Hepatocyte (in vitro differentiated cells): Measurements from ENCODE around the gene KCNJ2. TPM values are rescaled to one million over a fixed set of nuclear protein-coding genes. Genes with fewer than 3 reads are reported as not detected.

Source experiments
- DNase-seq: peaks from one replicate; pipeline ENCODE4 v3.0.0-alpha.2; 2016; ENCODE audit warnings: low spot score
- H2AFZ ChIP-seq: fragments of 200-600 bp; sonication (generic); 2 replicates; pipeline ENCODE4 v1.6.0; 2016; ENCODE audit warnings: antibody characterized with exemption, mild to moderate bottlenecking
- H3K27ac ChIP-seq: fragments of 200-600 bp; sonication (generic); 2 replicates; pipeline ENCODE4 v1.5.1; 2016; ENCODE audit warnings: mild to moderate bottlenecking
- H3K27me3 ChIP-seq: fragments of 200-600 bp; sonication (generic); 2 replicates; pipeline ENCODE4 v1.6.1; 2016
- H3K36me3 ChIP-seq: fragments of 200-600 bp; sonication (generic); replicated peaks from 2 replicates; pipeline ENCODE4 v1.5.1; 2016; ENCODE audit warnings: low read depth; ENCODE audit not compliant: insufficient read depth
- H3K4me1 ChIP-seq: fragments of 200-600 bp; sonication (generic); 2 replicates; pipeline ENCODE4 v1.5.1; 2016; ENCODE audit warnings: mild to moderate bottlenecking, moderate library complexity; ENCODE audit not compliant: insufficient read depth
- H3K4me2 ChIP-seq: fragments of 200-600 bp; sonication (generic); 2 replicates; pipeline ENCODE4 v1.6.0; 2016
- H3K4me3 ChIP-seq: fragments of 200-600 bp; sonication (generic); 2 replicates; pipeline ENCODE4 v1.5.1; 2016; ENCODE audit warnings: mild to moderate bottlenecking
- H3K79me2 ChIP-seq: fragments of 200-600 bp; sonication (generic); 2 replicates; pipeline ENCODE4 v1.6.0; 2017; ENCODE audit warnings: mild to moderate bottlenecking
- H3K9me2 ChIP-seq: fragments of 200-600 bp; sonication (generic); replicated peaks from 2 replicates; pipeline ENCODE4 v1.6.0; 2017; ENCODE audit warnings: mild to moderate bottlenecking; ENCODE audit not compliant: insufficient read depth
- H3K9me3 ChIP-seq: fragments of 200-600 bp; sonication (generic); 2 replicates; pipeline ENCODE4 v1.5.1; 2016; ENCODE audit warnings: low read depth, mild to moderate bottlenecking
- H4K20me1 ChIP-seq: fragments of 200-600 bp; sonication (generic); 2 replicates; pipeline ENCODE4 v1.6.0; 2016; ENCODE audit warnings: mild to moderate bottlenecking; ENCODE audit not compliant: insufficient read depth, poor library complexity, severe bottlenecking
- CTCF ChIP-seq: fragments of 200-600 bp; sonication (generic); IDR thresholded peaks from 2 replicates; pipeline ENCODE4 v1.5.1; 2016; ENCODE audit warnings: antibody characterized with exemption, mild to moderate bottlenecking; ENCODE audit not compliant: poor library complexity
- EZH2 ChIP-seq: fragments of 200-600 bp; sonication (generic); IDR thresholded peaks from 2 replicates; pipeline ENCODE4 v1.6.1; 2016; ENCODE audit warnings: antibody characterized with exemption, mild to moderate bottlenecking, borderline replicate concordance
- EZH2phosphoT487 ChIP-seq: fragments of 200-600 bp; sonication (generic); IDR thresholded peaks from one replicate; pipeline ENCODE4 v1.6.1; 2018; ENCODE audit warnings: antibody characterized with exemption, mild to moderate bottlenecking, low read depth, moderate library complexity; ENCODE audit not compliant: unreplicated experiment, severe bottlenecking
- WGBS: methylation state at CpG from one replicate; pipeline ENCODE4 v1.1.6; 2016; ENCODE audit warnings: low lambda C conversion rate; ENCODE audit errors: missing lambda C conversion rate; 5-methylcytosine and 5-hydroxymethylcytosine counted together
- polyA plus RNA-seq: library from polyadenylated mRNA; unstranded; fragments of >200 nt; fragmentation: Nextera tagmentation; extraction: Ambion mirVana; gene quantifications from 2 replicates; pipeline ENCODE4 v1.2.1, GENCODE V29; 2016
- total RNA-seq: library from RNA; depleted of rRNA; stranded (reverse); fragments of >200 nt; gene quantifications from 2 replicates; pipeline ENCODE4 v1.2.3, GENCODE V29; 2014

The KCNJ2 gene
- total and polyA plus RNA-seq, 2 experiments from 2014 or later = 1.0 to 3.0 TPM

GRCh38 chr17:70120425-70120824 lies 48.9 kb upstream of the KCNJ2 start:
- DNase-seq = no peak
- Histone ChIP-seq H3K9me3 (no peaks in the 10 kb centered on the region), H3K4me2 (no peak overlapping the region), H3K4me1 (no peaks in the 10 kb centered on the region), H3K27ac (no peak overlapping the region), H3K9me2 (no peaks in the 10 kb centered on the region), H2AFZ (no peak overlapping the region), H3K27me3 (no peaks in the 10 kb centered on the region), H3K4me3 (no peak overlapping the region), H3K36me3 (no peaks in the 10 kb centered on the region), H3K79me2 (no peaks in the 10 kb centered on the region), H4K20me1 (no peaks in the 10 kb centered on the region)
- TF ChIP-seq EZH2phosphoT487 (no peak), EZH2 (no peak), CTCF (no peak)
- WGBS = 90% methylated on average over 4 of the region's 4 CpGs

- Histone ChIP-seq H2AFZ (no peak overlapping the region), H3K9me2 (no peaks in the 10 kb centered on the region), H4K20me1 (no peaks in the 10 kb centered on the region), H3K9me3 (no peaks in the 10 kb centered on the region), H3K4me3 (no peak overlapping the region), H3K4me1 (no peaks in the 10 kb centered on the region), H3K36me3 (no peaks in the 10 kb centered on the region), H3K27me3 (no peaks in the 10 kb centered on the region), H3K4me2 (no peak overlapping the region), H3K79me2 (no peaks in the 10 kb centered on the region), H3K27ac (no peak overlapping the region)
- DNase-seq = no peak
- WGBS = 69% methylated on average over 3 of the region's 3 CpGs
- TF ChIP-seq EZH2 (no peak), EZH2phosphoT487 (no peak), CTCF (no peak)
These were observed 48.2 kb upstream of the KCNJ2 start for GRCh38 chr17:70121126-70121525.

- H3K27ac ChIP-seq = no peak overlapping the region
- 56% methylated on average over 2 of the region's 2 CpGs for WGBS
- H3K9me2 ChIP-seq = no peaks in the 10 kb centered on the region
- no peak overlapping the region for H2AFZ ChIP-seq
- H4K20me1 ChIP-seq = no peaks in the 10 kb centered on the region
- no peaks in the 10 kb centered on the region for H3K4me1 ChIP-seq
- H3K4me2 ChIP-seq = no peak overlapping the region
- no peaks in the 10 kb centered on the region for H3K9me3 ChIP-seq
- no peaks in the 10 kb centered on the region for H3K27me3 ChIP-seq
- H3K4me3 ChIP-seq = no peak overlapping the region
- H3K36me3 ChIP-seq = no peaks in the 10 kb centered on the region
- TF ChIP-seq EZH2phosphoT487 (no peak), EZH2 (no peak), CTCF (no peak)
- H3K79me2 ChIP-seq = no peaks in the 10 kb centered on the region
- DNase-seq = no peak
These were observed 46.1 kb upstream of the KCNJ2 start for GRCh38 chr17:70123193-70123592.

GRCh38 chr17:70124723-70125122 lies 44.6 kb upstream of the KCNJ2 start:
- H4K20me1 ChIP-seq = no peaks in the 10 kb centered on the region
- H2AFZ ChIP-seq = no peak overlapping the region
- no peak overlapping the region for H3K4me3 ChIP-seq
- DNase-seq = no peak
- WGBS = 75% methylated on average over 3 of the region's 3 CpGs
- no peaks in the 10 kb centered on the region for H3K4me1 ChIP-seq
- H3K27me3 ChIP-seq = no peaks in the 10 kb centered on the region
- no peak overlapping the region for H3K4me2 ChIP-seq
- no peaks in the 10 kb centered on the region for H3K9me3 ChIP-seq
- TF ChIP-seq CTCF (no peak), EZH2 (no peak), EZH2phosphoT487 (no peak)
- H3K79me2 ChIP-seq = no peaks in the 10 kb centered on the region
- H3K9me2 ChIP-seq = no peaks in the 10 kb centered on the region
- no peak overlapping the region for H3K27ac ChIP-seq
- no peaks in the 10 kb centered on the region for H3K36me3 ChIP-seq
